Panc1 (cell line): Measurements from ENCODE around the gene MYO7B. TPM values are rescaled to one million over a fixed set of nuclear protein-coding genes. Genes with fewer than 3 reads are reported as not detected.

Source experiments
- ATAC-seq: fragments of 200-7000 bp; cut with Tn5 transposase; 2 replicates; pipeline ENCODE4 v1.9.1; 2020; ENCODE audit warnings: mild to moderate bottlenecking, moderate library complexity
- BruUV-seq: library from RNA; stranded (reverse); fragments of 400-500 nt; replicated peaks from 2 replicates; lab custom pipeline; 2021; lab: Mats Ljungman, UMichigan
- CTCF ChIA-PET: fragments of 300-600 bp; sonication (Branson Sonifier 250); formaldehyde crosslinking; loops from one replicate; lab custom pipeline; 2022; ENCODE audit warnings: antibody characterized with exemption; lab: Charles Lee
- POLR2A ChIA-PET: fragments of 300-600 bp; sonication (Branson Sonifier 250); formaldehyde crosslinking; loops from one replicate; lab custom pipeline; 2022; ENCODE audit warnings: antibody characterized with exemption; lab: Charles Lee
- DNase-seq: peaks from one replicate; pipeline ENCODE4 v3.0.0-alpha.2; 2010; ENCODE audit warnings: low read depth, low spot score
- H3K27ac ChIP-seq: 2 replicates; pipeline ENCODE4 v1.5.1; 2011; ENCODE audit warnings: mild to moderate bottlenecking, low read length, inconsistent platforms
- H3K27me3 ChIP-seq: fragments of 200-500 bp; sonication (Bioruptor generic); 2 replicates; pipeline ENCODE4 v1.6.0; 2014; ENCODE audit warnings: low read length, inconsistent platforms; ENCODE audit not compliant: control insufficient read depth, insufficient read depth
- H3K36me3 ChIP-seq: fragments of 200-500 bp; sonication (Bioruptor generic); 2 replicates; pipeline ENCODE4 v1.5.1; 2014; ENCODE audit warnings: inconsistent platforms, mild to moderate bottlenecking, low read length, moderate library complexity; ENCODE audit not compliant: control insufficient read depth, insufficient read depth
- H3K4me1 ChIP-seq: 2 replicates; pipeline ENCODE4 v1.5.1; 2011; ENCODE audit warnings: inconsistent platforms, mild to moderate bottlenecking, low read length, moderate library complexity; ENCODE audit not compliant: control insufficient read depth, insufficient read depth
- H3K4me3 ChIP-seq, 2 experiments: 2 replicates each; pipeline ENCODE4 v1.5.1; 2011 to 2012; ENCODE audit warnings: low read depth in 2 of 2, low read length in 2 of 2, mild to moderate bottlenecking in 2 of 2, inconsistent platforms in 1 of 2, moderate library complexity in 1 of 2
- H3K9me3 ChIP-seq: fragments of 200-500 bp; sonication (Bioruptor generic); 2 replicates; pipeline ENCODE4 v1.5.1; 2014; ENCODE audit warnings: low read depth, mild to moderate bottlenecking, inconsistent platforms, low read length, moderate library complexity; ENCODE audit not compliant: control insufficient read depth, insufficient read depth
- POLR2AphosphoS5 ChIP-seq: IDR thresholded peaks from 2 replicates; pipeline ENCODE4 v1.6.1; 2012; ENCODE audit warnings: mild to moderate bottlenecking, low read depth, low read length, moderate library complexity
- REST ChIP-seq, 2 experiments: IDR thresholded peaks; 2 replicates each; pipeline ENCODE4 v1.6.1; 2011 to 2012; ENCODE audit warnings: low read depth in 2 of 2, control low read depth in 1 of 2, low read length in 1 of 2, mild to moderate bottlenecking in 1 of 2, moderate library complexity in 1 of 2; ENCODE audit not compliant: insufficient read depth in 1 of 2
- SIN3A ChIP-seq: IDR thresholded peaks from 2 replicates; pipeline ENCODE4 v1.6.1; 2012; ENCODE audit warnings: low read depth, mild to moderate bottlenecking, low read length, moderate library complexity, borderline replicate concordance; ENCODE audit not compliant: insufficient read depth
- TCF7L2 ChIP-seq: IDR thresholded peaks from 2 replicates; pipeline ENCODE4 v1.6.1; 2011; ENCODE audit warnings: mild to moderate bottlenecking, low read depth, low read length, inconsistent platforms
- in situ Hi-C: cut with HindIII; loops from 2 replicates; pipeline ENCODE4 v1.10.0; 2016; ENCODE audit warnings: low sequenced_read_pairs, low pct_unique_long_range_greater_than_20kb
- intact Hi-C: fragments of 100-400 bp; cut with micrococcal nuclease; formaldehyde crosslinking; loops from one replicate; pipeline ENCODE4 v1.10.0; 2022; ENCODE audit not compliant: unreplicated experiment
- total RNA-seq: library from RNA; stranded (reverse); gene quantifications from one replicate; pipeline ENCODE4 v1.2.1, GENCODE V29; 2021; ENCODE audit not compliant: unreplicated experiment
- TF ChIP-seq, protein P1 (sequence below): fragments of 450-650 bp; IDR thresholded peaks from 2 replicates; pipeline ENCODE4 v1.5.1; 2017; ENCODE audit warnings: mild to moderate bottlenecking

MYO7B gene
- total RNA-seq, 1 experiment from 2014 or later: 0.15 TPM

- Histone ChIP-seq H3K4me1 (no peaks in the 10 kb centered on the region), H3K9me3 (no peaks in the 10 kb centered on the region), H3K27me3 (no peaks in the 10 kb centered on the region), H3K27ac (no peak overlapping the region), H3K4me3 (no peak overlapping the region), H3K36me3 (no peaks in the 10 kb centered on the region)
- intact Hi-C loops: no loop called here
- in situ Hi-C loops: no loop called here
- ChIA-PET POLR2A (no interaction called here), CTCF (interaction anchor here (0.6 kb wide), 2 partner anchors 34 to 337 kb away, joined by 3 to 4 read pairs; no protein-coding TSS in a partner anchor)
- no peak for TF ChIP-seq TCF7L2
- TF ChIP-seq SIN3A: no peak
- no peak for TF ChIP-seq POLR2AphosphoS5
- TF ChIP-seq REST (IDR thresholded peaks at IDR 0.05; ENCODE audit: insufficient read depth in 1 of 2, low read depth in 2 of 2, low read length in 1 of 2): no peak
- TF ChIP-seq, protein P1, sequence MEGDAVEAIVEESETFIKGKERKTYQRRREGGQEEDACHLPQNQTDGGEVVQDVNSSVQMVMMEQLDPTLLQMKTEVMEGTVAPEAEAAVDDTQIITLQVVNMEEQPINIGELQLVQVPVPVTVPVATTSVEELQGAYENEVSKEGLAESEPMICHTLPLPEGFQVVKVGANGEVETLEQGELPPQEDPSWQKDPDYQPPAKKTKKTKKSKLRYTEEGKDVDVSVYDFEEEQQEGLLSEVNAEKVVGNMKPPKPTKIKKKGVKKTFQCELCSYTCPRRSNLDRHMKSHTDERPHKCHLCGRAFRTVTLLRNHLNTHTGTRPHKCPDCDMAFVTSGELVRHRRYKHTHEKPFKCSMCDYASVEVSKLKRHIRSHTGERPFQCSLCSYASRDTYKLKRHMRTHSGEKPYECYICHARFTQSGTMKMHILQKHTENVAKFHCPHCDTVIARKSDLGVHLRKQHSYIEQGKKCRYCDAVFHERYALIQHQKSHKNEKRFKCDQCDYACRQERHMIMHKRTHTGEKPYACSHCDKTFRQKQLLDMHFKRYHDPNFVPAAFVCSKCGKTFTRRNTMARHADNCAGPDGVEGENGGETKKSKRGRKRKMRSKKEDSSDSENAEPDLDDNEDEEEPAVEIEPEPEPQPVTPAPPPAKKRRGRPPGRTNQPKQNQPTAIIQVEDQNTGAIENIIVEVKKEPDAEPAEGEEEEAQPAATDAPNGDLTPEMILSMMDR: no peak
- no peak for ATAC-seq
- no peak for DNase-seq
- no TSS peak for BruUV-seq
Measured at GRCh38 chr2:127660291-127660578, 124.8 kb downstream of the MYO7B start.

DNA sequence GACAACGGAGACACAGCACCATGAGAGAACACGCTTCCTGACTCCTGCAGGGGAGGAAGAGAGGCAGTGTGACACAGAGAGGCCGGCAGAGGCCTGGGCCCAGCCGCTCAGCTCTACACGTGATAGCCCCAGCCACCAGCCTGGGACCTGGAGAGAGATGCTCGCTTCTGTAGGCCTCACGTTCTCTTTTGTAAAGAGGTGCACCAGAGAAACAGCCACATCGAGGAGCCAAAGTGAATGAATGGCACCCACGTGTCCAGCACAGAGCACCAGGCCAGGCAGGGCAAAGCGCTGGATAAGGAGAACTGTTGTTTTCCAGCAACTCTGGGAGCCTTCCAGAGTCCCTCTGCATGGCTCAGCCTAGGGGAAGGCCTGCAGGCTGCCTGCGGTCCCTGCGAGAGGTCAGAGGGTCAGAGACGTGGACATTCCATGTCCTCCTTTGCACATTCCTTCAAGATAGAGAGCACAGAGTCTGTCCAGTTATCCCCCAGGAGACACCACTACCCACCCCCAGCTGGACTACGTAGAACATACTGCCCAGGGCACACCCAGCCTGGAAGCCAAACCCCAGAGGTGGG lies 125.7 kb downstream of the MYO7B start:
- ChIA-PET CTCF (interaction anchor here (0.6 kb wide), 1 partner anchor 338 kb away, joined by 3 read pairs; no protein-coding TSS in a partner anchor), POLR2A (no interaction called here)
- DNase-seq (no peak), ATAC-seq (no peak)
- Histone ChIP-seq H3K4me3 (no peak overlapping the region), H3K27ac (no peak overlapping the region), H3K27me3 (no peaks in the 10 kb centered on the region), H3K9me3 (no peaks in the 10 kb centered on the region), H3K36me3 (no peaks in the 10 kb centered on the region), H3K4me1 (no peaks in the 10 kb centered on the region)
- in situ Hi-C loops (no loop called here), intact Hi-C loops (no loop called here)
- no TSS peak for BruUV-seq
- TF ChIP-seq, protein P1: no peak
- TF ChIP-seq REST (IDR thresholded peaks at IDR 0.05; ENCODE audit: insufficient read depth in 1 of 2, low read depth in 2 of 2, low read length in 1 of 2) (no peak), TCF7L2 (no peak), SIN3A (no peak), POLR2AphosphoS5 (no peak)
